Inferior parietal cortex (tissue), 1 donor: ENCODE results near the gene CYB561.
"Not testable (repeated sequence)": the region's sequence is repeated elsewhere in the genome, so short reads cannot be mapped to it uniquely, and the experiment has no call there.

Source experiments
- DNase-seq: peaks from one replicate; pipeline ENCODE4 v3.0.0-alpha.2; 2016; ENCODE audit errors: extremely low spot score

CYB561 gene

GRCh38 chr17:63479495-63480184 is 33.5 kb upstream of the CYB561 start:
- no peak for DNase-seq

- DNase-seq = peak; percentile 48
These were observed 32.8 kb upstream of the CYB561 start for GRCh38 chr17:63478814-63479494.

- no peak for DNase-seq
These were observed 31.7 kb upstream of the CYB561 start for GRCh38 chr17:63477480-63478440.

GRCh38 chr17:63476854-63477479 is 30.9 kb upstream of the CYB561 start, which contains the start of gene ACE:
ACE (plus strand) TSS chr17:63477061; CDS start chr17:63477095, 34 bp downstream.
- no peak for DNase-seq

GRCh38 chr17:63476459-63476853 is 30.4 kb upstream of the CYB561 start:
- no peak for DNase-seq

- DNase-seq = no peak
These were observed 29.6 kb upstream of the CYB561 start for GRCh38 chr17:63475491-63476412.

GRCh38 chr17:63474586-63475460 is 28.7 kb upstream of the CYB561 start:
- no peak for DNase-seq

GRCh38 chr17:63474174-63474573 is 28.1 kb upstream of the CYB561 start:
- no peak for DNase-seq

GRCh38 chr17:63468099-63468498 is 22.0 kb upstream of the CYB561 start:
- DNase-seq = not testable (repeated sequence)

DNA sequence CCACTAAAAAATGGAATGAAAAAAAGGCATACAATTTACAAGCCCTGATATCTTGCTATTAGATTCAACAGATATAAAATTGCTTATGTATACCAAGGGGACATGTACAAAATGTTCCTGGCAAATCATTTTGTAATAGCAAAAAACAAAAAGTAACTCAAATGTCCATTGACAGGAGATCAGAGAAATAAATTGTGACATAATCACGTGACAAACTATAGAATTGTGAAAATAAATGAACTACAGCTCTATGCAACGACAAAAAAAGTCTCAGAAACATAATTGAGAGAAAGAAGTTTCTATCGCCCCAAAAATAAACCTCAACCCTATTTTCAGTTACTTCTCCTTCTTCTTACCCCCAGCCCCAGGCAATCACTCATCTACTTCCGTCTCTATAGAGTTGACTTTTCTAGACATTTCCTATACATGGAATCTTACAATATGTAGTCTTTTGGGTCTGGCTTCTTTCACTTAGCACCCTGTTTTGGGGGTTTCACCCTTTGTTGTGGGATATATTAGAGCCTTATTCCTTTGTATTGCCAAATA is 18.7 kb upstream of the CYB561 start:
- DNase-seq = no peak

GRCh38 chr17:63463771-63464170 is 17.7 kb upstream of the CYB561 start:
- DNase-seq = no peak

DNA sequence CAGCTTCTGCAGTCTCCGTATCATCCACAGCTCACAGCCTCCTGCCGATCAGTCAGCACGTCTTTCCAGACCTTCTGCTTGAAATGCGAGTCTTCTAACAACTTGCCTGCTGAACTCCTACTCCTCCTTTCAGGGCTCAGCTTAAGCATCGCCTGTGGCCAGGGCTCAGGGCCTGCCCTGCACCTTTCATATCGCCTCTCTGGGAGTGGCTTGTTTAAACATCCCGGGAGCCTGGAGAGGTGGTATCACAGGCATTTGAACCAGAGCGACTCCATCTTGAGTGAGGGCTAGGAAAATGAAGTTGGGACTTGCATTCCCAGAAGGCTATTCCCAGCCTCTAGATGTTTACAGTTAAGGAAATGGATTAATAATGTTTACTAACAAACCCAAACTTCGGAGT is 13.9 kb upstream of the CYB561 start:
- DNase-seq = no peak

DNA sequence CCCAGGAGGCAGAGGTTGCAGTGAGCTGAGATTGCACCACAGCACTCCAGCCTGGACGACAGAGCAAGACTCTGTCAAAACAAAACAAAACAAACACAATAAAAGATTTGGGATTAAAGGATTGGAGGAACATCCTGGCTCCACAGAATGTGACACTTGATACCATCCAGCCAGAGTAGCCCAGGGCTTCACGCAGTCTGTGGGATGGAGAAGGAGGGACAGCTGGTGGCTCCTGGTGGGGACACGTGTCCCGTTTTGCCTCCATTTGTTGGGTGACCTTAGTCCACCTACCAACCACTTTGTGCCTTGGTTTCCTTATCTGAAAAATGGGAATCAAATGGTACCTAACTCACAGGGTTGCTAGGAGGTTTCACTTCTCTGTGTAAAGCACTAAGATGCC is 12.4 kb upstream of the CYB561 start:
- DNase-seq = no peak

DNA sequence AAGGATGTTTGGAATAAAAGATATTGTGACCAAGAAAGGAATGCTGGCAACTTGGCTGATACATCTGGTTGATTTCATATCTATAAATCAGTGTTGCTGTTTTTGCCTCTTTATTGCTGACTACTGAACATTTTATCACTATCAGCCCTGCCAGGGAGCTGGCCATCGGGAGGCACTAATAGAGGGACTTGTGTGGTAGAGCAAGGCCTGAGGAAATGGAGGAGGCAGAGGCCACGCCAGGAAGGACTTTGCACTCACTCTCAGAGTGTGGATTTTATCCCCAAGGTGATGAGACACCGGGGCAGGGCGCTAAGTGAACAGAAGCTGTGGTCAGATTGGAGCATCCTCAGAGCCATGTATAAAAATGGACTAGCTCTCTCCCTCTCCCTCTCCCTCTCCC is 9.3 kb upstream of the CYB561 start:
- no peak for DNase-seq

DNA sequence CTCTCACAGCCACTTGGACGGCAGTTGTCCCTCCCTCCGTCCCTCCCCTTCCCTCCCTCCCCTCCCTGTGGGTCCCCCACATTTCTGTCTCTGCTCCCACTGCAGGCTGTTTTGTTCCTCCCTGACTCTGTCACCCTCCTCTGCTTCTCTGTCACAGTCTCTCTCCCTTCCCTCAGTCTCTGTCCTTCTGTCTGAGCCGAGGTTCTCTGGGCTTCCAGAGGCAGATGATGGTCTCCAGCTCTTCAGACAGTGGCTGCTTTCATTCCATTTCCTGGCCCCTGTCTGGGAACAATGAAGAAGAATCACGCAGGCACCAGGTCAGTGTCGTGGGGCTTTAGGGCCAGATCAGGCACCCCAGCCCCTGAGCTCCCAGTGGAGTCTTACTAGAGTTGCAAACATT is 8.8 kb upstream of the CYB561 start:
- DNase-seq = no peak

DNA sequence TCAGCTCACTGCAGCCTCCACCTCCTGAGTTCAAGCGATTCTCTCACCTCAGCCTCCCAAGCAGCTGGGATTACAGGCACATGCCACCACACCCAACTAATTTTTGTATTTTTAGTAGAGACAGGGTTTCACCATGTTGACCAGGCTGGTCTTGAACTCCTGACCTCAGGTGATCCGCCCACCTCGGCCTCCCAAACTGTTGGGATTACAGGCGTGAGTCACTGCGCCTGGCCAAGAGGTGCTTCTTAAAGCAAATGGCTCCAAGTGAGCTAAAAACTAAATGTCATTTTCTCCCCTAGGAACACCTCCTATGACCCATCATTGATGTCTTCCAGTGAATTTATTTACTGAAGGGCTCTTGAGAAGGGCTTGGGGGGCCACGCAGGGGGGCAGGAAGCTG is 8.3 kb upstream of the CYB561 start:
- not testable (repeated sequence) for DNase-seq

DNA sequence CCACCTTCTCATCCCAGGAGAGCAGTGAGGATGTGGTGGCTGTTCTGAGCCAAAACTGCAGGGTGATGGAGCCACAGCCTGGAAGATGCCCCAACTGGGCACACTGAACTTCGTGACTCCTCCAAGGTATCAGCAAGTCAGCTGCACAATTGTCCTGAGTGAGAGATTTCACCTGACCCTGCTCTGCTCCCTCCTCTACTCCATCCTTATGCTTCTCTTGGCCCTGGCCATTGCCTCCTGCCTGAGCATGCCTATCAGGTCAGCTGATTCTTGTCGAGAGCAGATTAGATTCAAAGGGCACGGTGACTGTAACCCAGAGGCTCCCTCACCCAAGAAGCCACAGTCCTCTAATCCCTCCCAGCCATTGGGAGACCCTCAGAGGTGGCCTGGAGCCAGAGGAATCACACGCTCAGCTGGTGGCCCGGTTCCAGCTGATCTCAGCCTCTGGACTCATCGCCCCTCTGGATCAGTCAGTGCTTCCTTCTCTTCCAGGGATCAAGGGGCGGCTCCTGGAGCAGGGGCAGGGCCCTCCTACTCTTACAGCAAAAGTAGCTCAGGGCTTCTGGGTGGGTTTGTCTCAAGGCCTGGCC is 7.0 kb upstream of the CYB561 start:
- no peak for DNase-seq

GRCh38 chr17:63452046-63452961 is 6.2 kb upstream of the CYB561 start:
- no peak for DNase-seq
